Bronchial smooth muscle cell (primary cell): ENCODE data around the gene MID1IP1. TPM values are rescaled to one million over a fixed set of nuclear protein-coding genes. Genes with fewer than 3 reads are reported as not detected.

ENCODE experiments used
- total RNA-seq: library from RNA; depleted of rRNA; stranded (reverse); fragments of >200 nt; gene quantifications from 2 replicates; pipeline ENCODE4 v1.2.1, GENCODE V29; 2014

Gene MID1IP1
- total RNA-seq = 65.7 and 123 TPM in 2 replicates

GRCh38 chrX:38800981-38801845, at the start of gene MID1IP1:
TSS of gene MID1IP1 (plus strand) at chrX:38801459. CDS start at chrX:38804947, 3,488 bp downstream.

Other genes starting within 250 kb of the MID1IP1 start
- gene TSPAN7, start 239.9 kb upstream of the MID1IP1 start, total RNA-seq = 0.17 TPM in 1 of 2 replicates, not detected in the other